Measurements from ENCODE around the gene MBTPS1.

DNA sequence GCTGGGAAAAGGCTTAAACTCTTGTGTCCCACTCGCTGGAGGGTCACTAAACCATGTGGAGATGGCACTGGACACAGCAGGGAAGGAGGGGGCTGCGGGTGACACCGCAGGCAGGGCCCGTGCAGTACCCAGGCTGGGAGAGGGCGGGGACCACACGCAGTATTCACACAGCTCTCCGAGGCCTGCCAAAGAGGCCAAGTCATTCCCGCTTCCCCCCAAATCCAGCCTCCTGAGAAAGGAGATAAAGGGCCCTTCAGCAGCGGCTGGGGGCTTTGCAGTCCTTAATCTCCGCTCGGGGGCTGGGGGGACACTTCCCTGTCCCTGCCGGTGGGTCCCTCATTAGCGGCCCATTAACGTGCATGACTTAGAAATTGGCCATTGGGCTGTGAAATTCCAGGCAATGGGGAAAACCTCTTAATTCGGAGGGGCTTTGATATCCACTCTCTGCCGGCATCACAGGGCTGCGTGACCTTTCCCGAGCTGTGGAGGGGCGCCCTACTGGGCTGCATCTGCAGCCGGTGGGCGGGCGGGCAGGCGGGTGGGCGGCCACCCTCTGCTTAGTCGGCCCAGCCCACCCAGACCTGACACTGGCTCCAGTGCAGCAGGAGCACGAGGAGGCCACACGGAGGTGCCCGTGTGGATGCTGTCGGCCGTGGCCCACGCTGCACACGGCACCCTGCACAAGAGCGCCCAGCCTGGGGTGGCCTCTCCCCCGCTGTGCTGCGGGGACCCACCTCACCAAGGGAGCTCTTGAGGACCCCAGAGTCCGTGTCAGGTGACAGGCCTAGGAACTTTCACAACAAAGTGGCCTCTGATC, 71.5 kb downstream of the MBTPS1 start:
- TF ChIP-seq, protein P1, sequence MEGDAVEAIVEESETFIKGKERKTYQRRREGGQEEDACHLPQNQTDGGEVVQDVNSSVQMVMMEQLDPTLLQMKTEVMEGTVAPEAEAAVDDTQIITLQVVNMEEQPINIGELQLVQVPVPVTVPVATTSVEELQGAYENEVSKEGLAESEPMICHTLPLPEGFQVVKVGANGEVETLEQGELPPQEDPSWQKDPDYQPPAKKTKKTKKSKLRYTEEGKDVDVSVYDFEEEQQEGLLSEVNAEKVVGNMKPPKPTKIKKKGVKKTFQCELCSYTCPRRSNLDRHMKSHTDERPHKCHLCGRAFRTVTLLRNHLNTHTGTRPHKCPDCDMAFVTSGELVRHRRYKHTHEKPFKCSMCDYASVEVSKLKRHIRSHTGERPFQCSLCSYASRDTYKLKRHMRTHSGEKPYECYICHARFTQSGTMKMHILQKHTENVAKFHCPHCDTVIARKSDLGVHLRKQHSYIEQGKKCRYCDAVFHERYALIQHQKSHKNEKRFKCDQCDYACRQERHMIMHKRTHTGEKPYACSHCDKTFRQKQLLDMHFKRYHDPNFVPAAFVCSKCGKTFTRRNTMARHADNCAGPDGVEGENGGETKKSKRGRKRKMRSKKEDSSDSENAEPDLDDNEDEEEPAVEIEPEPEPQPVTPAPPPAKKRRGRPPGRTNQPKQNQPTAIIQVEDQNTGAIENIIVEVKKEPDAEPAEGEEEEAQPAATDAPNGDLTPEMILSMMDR (IDR thresholded peaks at IDR 0.05; ENCODE audit: insufficient read depth, low read depth, low read length): no peak
- no peak for TF ChIP-seq EZH2 (IDR thresholded peaks at IDR 0.05; ENCODE audit: insufficient read depth, low read length)
